Subcutaneous preadipocyte (primary cell): Measurements from ENCODE around the gene SETD6. TPM values are rescaled to one million over a fixed set of nuclear protein-coding genes. Genes with fewer than 3 reads are reported as not detected.

ENCODE experiments used
- small RNA-seq: library from RNA; depleted of rRNA; stranded (forward); fragments of <200 nt; gene quantifications from one replicate; pipeline ENCODE3, GENCODE V24; 2012
- total RNA-seq: library from RNA; depleted of rRNA; stranded (reverse); fragments of >200 nt; gene quantifications from 2 replicates; pipeline ENCODE4 v1.2.3, GENCODE V29; 2012

SETD6 gene
- 10.4 and 10.7 TPM in 2 replicates for total RNA-seq

GRCh38 chr16:58515125-58515870 lies at the start of gene SETD6:
TSS of gene SETD6 (plus strand) at chr16:58515517. CDS start at chr16:58515538, 21 bp downstream.

GRCh38 chr16:58499615-58500351 lies 15.5 kb upstream of the SETD6 start, which contains the start of gene NDRG4:
TSS of gene NDRG4 (plus strand) at chr16:58500143. CDS start at chr16:58500249, 106 bp downstream.

Small RNA genes within 50 kb of the gene (small RNA-seq; reads per million reads assigned to genes)
- gene RNU6-103P (not detected), gene SNORA46 (451 reads per million, percentile 99 among the genes with 10 or more reads in this experiment), gene SNORA50A (not detected)

Other genes with a start within 250 kb of the SETD6 start
- not detected in 2 replicates for gene PRSS54, start 220.5 kb upstream of the SETD6 start, total RNA-seq
- 5.5 and 6.1 TPM in 2 replicates for gene GINS3, start 123.0 kb upstream of the SETD6 start, total RNA-seq
- 10.2 and 14.0 TPM in 2 replicates for gene NDRG4, start 15.4 kb upstream of the SETD6 start, total RNA-seq
- gene CNOT1, start 114.3 kb downstream of the SETD6 start, total RNA-seq = 112 and 160 TPM in 2 replicates
- gene SLC38A7, start 169.3 kb downstream of the SETD6 start, total RNA-seq = 33.8 and 37.5 TPM in 2 replicates
- gene GOT2, start 218.8 kb downstream of the SETD6 start, total RNA-seq = 23.5 and 37.3 TPM in 2 replicates